Adrenal gland (tissue), 12 donors: ENCODE measurements around the gene CRIP3. TPM values are rescaled to one million over a fixed set of nuclear protein-coding genes. Genes with fewer than 3 reads are reported as not detected.
A peak's percentile ranks its signal among the peaks of the same experiment; 100 is the strongest.

Experiments used
- DNase-seq, 7 donors: peaks; one replicate each; pipeline ENCODE4 v3.0.0-alpha.2; 2019 to 2020
- H3K27ac ChIP-seq, 5 donors: fragments of 200-600 bp; sonication (generic) in 4 of 5; 1 replicate in 3 of 5; 2 replicates in 2 of 5; pipeline versions ENCODE4 v1.5.1 to v1.8.0; 2016 to 2020; ENCODE audit warnings: mild to moderate bottlenecking in 1 of 5
- H3K27me3 ChIP-seq: fragments of 200-600 bp; 2 replicates; pipeline ENCODE4 v1.8.0; 2021
- H3K36me3 ChIP-seq, 2 donors: fragments of 200-600 bp; replicated peaks in 1 of 2; 1 replicate in 1 of 2; 2 replicates in 1 of 2; pipeline versions ENCODE4 v1.5.1 to v1.8.0; 2018 to 2022
- H3K4me1 ChIP-seq, 2 donors: fragments of 200-600 bp; replicated peaks in 1 of 2; 1 replicate in 1 of 2; 2 replicates in 1 of 2; pipeline versions ENCODE4 v1.5.1 to v1.8.0; 2018 to 2021
- H3K4me3 ChIP-seq, 4 donors: fragments of 200-600 bp; sonication (generic) in 3 of 4; one replicate each; pipeline ENCODE4 v1.5.1; 2016 to 2018
- H3K9me3 ChIP-seq, 3 donors: fragments of 200-600 bp; sonication (generic) in 1 of 3; replicated peaks in 1 of 3; 1 replicate in 2 of 3; 2 replicates in 1 of 3; pipeline versions ENCODE4 v1.5.1 to v1.8.0; 2016 to 2021
- POLR2A ChIP-seq, 2 donors: fragments of 450-650 bp; IDR thresholded peaks; one replicate each; pipeline ENCODE4 v1.6.1; 2017; ENCODE audit warnings: antibody characterized with exemption in 2 of 2, mild to moderate bottlenecking in 2 of 2, moderate library complexity in 1 of 2
- WGBS, 4 donors: extraction: QIAGEN DNeasy Blood & Tissue Kit in 2 of 4; methylation state at CpG; one replicate each; pipeline versions ENCODE4 v1.1.5 to v1.1.7; 2013 to 2017; 5-methylcytosine and 5-hydroxymethylcytosine counted together
- intact Hi-C, 2 donors: fragments of 100-400 bp; cut with DNase I; formaldehyde crosslinking; loops; one replicate each; pipeline versions ENCODE4 v1.14.1 to v1.15.0; 2022 to 2023
- polyA plus RNA-seq, 3 donors: library from polyadenylated mRNA; stranded (reverse); fragments of 200-250 nt in 2 of 3; fragments of 350-450 nt in 1 of 3; fragmentation: Illumina TruSeq in 1 of 3; extraction: RNeasy Lipid Tissue Mini Kit (QIAGEN cat#74804) in 1 of 3; gene quantifications; one replicate each; pipeline ENCODE4 v1.2.3, GENCODE V29; 2013 to 2014
- total RNA-seq, 9 donors: library from RNA; depleted of rRNA in 4 of 9; stranded (reverse); fragments of >200 nt in 4 of 9; fragments of 120-200 nt in 1 of 9; fragmentation: NEBNext Ultra II Directional in 1 of 9; extraction: Animal tissue kit (Norgen Biotek cat#: 25700) in 1 of 9; gene quantifications; one replicate each; pipeline versions ENCODE4 v1.1.0 to v1.2.4, GENCODE V29; 2013 to 2023
- TF ChIP-seq, protein P1 (sequence below), 6 experiments: fragments of 450-650 bp in 4 of 6; fragments of 200-600 bp in 2 of 6; sonication (generic) in 1 of 6; IDR thresholded peaks; 1 replicate in 5 of 6; 2 replicates in 1 of 6; pipeline versions ENCODE4 v1.5.1 to v1.8.0; 2016 to 2021; ENCODE audit warnings: antibody characterized with exemption in 6 of 6, mild to moderate bottlenecking in 2 of 6, moderate library complexity in 1 of 6
- donor health status: healthy with polysubstance abuse.
- donor health status: Bipolar disorder and iron deficiency.
- donor health status: DM: yes; HTN: yes; CAD: no.
- donor health status: DM: no; HTN: no; CAD: no.
- donor health status: DM: no; HTN: no; CAD: no.
- donor health status: DM: yes; HTN: yes; CAD: no.

Gene CRIP3
- total and polyA plus RNA-seq, 12 donors = 0.44 to 8.9 (median 1.5) TPM; not detected in 6

DNA sequence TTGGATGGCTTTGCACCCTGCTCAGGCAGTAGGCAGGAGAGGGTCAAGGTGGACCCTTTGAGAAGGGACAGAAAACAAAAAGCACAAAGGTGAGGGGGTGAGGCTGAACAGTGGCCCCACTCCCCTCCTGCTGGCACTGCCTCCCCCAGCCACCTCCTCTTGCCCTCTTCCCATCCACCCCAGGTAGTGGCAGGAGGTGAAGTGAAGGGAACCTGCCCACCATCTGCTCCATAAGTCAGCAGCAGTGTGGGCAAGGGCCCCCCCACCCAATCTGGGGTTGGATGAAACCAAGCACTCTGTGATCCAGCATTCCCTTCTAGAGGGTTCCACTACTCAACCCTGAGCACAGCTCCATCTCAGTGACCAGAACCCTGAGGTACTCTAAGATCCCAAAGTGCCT lies 36.7 kb downstream of the CRIP3 start:
- TF ChIP-seq, protein P1, sequence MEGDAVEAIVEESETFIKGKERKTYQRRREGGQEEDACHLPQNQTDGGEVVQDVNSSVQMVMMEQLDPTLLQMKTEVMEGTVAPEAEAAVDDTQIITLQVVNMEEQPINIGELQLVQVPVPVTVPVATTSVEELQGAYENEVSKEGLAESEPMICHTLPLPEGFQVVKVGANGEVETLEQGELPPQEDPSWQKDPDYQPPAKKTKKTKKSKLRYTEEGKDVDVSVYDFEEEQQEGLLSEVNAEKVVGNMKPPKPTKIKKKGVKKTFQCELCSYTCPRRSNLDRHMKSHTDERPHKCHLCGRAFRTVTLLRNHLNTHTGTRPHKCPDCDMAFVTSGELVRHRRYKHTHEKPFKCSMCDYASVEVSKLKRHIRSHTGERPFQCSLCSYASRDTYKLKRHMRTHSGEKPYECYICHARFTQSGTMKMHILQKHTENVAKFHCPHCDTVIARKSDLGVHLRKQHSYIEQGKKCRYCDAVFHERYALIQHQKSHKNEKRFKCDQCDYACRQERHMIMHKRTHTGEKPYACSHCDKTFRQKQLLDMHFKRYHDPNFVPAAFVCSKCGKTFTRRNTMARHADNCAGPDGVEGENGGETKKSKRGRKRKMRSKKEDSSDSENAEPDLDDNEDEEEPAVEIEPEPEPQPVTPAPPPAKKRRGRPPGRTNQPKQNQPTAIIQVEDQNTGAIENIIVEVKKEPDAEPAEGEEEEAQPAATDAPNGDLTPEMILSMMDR (IDR thresholded peaks at IDR 0.05) = no peak
- TF ChIP-seq POLR2A (IDR thresholded peaks at IDR 0.05) = no peak

DNA sequence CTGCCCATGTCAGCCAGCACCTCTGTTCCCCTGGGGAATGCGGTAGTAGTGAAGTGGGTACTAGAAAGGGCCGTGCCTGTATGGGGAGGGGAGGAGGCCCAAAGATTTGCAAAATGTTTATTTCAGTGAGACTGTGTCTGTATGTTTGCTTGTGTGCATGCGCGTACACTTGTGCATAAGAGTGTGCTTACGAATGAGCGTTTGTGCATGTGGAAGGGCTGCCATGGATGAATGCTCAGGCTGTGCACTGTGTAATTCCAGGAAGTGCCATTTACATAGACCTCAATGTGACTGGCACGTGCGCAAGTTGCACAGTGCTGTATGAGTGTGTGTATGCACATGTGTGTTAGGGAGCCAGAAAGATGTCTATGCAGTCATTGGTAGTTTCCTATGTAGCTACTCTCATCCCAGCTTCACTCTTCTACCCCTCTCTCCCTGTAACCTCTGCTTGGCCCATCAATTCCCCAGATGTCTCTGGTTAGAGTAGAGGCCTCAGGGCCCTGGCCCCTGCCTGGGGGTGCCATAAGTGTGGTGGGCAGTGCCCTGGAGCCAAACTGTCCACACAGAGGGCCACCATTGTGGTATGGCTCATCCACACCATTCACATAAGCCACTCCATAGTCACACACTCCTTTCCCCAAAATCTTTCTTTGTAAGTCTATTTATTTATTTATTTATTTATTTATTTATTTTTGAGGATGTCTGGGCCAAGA lies 37.4 kb downstream of the CRIP3 start:
- 94 to 97% (median 96%) methylated on average over 8 of the region's 8 CpGs for WGBS, 4 donors
- Histone ChIP-seq H3K27me3 (peaks cover 8% of the 10 kb centered on the region), H3K4me1 (peaks cover 22 to 26% of the 10 kb centered on the region in 2 donors), H3K36me3 (no peaks in the 10 kb centered on the region), H3K27ac (no peak overlapping the region), H3K9me3 (no peaks in the 10 kb centered on the region), H3K4me3 (no peak overlapping the region)
- intact Hi-C loops = no loop called here
- DNase-seq = no peak
- TF ChIP-seq, protein P1 (IDR thresholded peaks at IDR 0.05) = no peak
- TF ChIP-seq POLR2A (IDR thresholded peaks at IDR 0.05) = no peak

More for the DNA sequence above, 36.7 kb downstream of the CRIP3 start:
- no peaks in the 10 kb centered on the region for H3K36me3 ChIP-seq
- peaks cover 22 to 26% of the 10 kb centered on the region in 2 donors for H3K4me1 ChIP-seq
- H3K4me3 ChIP-seq = no peak overlapping the region
- H3K27ac ChIP-seq = no peak overlapping the region
- H3K27me3 ChIP-seq = peaks cover 8% of the 10 kb centered on the region
- intact Hi-C loops = no loop called here
- DNase-seq = no peak
- no peaks in the 10 kb centered on the region for H3K9me3 ChIP-seq

DNA sequence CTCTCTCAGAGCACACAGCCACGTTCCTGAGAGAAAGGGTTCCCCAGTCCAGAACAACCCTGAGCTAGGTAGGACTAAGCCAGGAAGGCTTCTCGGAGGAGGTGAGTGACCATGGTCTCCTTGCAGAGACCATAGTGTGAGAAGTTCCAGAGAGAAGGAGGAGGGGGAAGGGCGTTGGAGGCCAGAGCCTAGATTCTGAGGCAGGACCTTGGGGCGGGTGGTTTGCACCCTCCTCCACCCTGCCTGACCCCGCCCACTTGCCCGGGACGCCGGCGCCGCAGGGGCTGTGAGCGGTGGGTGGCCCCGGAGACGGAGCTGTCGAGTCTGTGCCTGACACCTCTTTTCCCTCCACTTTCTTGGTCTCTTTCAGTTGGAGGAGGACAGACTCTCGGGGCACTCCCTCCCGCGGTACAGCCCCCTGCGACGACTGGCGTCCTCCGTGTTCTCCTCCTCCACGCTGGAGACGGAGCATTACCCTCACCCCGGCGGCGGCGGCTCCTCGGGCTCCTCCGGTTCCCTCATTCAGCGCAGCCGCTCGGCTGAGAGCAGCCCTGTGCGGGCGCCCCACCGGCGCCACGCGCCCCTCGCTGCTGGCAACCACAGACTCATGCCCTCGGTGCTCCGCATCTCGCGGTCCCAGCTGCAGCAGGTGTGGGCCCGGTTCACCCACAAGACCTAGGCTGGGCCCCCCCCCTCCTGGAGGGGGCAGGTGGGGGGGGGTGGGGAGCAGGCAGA lies 39.2 kb downstream of the CRIP3 start:
- WGBS, 4 donors = 5 to 8% (median 7%) methylated on average over 22 to 44 of the region's 44 CpGs
- no peak overlapping the region for H3K27ac ChIP-seq

DNA sequence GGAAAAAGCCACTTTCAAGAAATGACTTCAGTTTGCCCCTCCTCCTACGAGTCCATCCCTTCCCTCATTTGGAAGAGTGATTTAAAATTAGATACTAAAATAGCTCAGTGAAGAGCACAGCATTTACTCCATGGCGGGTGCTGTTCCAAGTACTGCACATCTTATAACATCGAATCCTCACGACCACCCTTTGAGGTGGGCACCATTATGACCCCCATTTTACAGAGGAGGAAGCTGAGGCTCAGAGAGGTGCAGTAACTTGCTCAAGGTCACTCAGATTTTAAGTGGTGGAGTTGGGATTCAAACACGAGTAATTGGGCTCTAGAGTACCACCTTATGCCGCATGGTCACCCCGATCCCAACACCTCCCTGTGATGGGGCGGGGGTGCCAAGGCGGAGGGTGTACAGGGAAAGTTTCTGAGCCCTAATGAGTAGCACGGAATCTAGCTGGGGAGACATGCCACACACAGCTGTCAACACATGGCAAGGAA lies 39.8 kb downstream of the CRIP3 start:
- H3K4me3 ChIP-seq = no peak overlapping the region
- no peak for DNase-seq
- 66 to 76% (median 70%) methylated on average over 7 to 10 of the region's 10 CpGs for WGBS, 4 donors
- peaks cover 13 to 26% of the 10 kb centered on the region in 2 donors for H3K4me1 ChIP-seq
- TF ChIP-seq POLR2A (IDR thresholded peaks at IDR 0.05) = no peak
- TF ChIP-seq, protein P1 (IDR thresholded peaks at IDR 0.05) = no peak
- peak overlapping the region in 1 of 5 donors; percentile 45 for H3K27ac ChIP-seq
- no peaks in the 10 kb centered on the region for H3K9me3 ChIP-seq
- intact Hi-C loops = loop anchor here in 1 of 2 donors (5.0 kb wide), 1 partner anchor 68 kb away; no protein-coding TSS in a partner anchor
- H3K27me3 ChIP-seq = no peaks in the 10 kb centered on the region
- no peaks in the 10 kb centered on the region for H3K36me3 ChIP-seq

More for the DNA sequence above, 39.2 kb downstream of the CRIP3 start:
- Histone ChIP-seq H3K4me3 (peak overlapping the region in 1 of 4 donors; percentile 37), H3K4me1 (peaks cover 13 to 26% of the 10 kb centered on the region in 2 donors), H3K9me3 (no peaks in the 10 kb centered on the region), H3K27me3 (no peaks in the 10 kb centered on the region), H3K36me3 (no peaks in the 10 kb centered on the region)
- DNase-seq = peak in 4 of 7 donors; percentile 40 to 53 (median 42)
- no peak for TF ChIP-seq POLR2A (IDR thresholded peaks at IDR 0.05)
- TF ChIP-seq, protein P1 (IDR thresholded peaks at IDR 0.05) = no peak
- intact Hi-C loops = loop anchor here in 1 of 2 donors (5.0 kb wide), 1 partner anchor 68 kb away; no protein-coding TSS in a partner anchor
